GM18502 (cell line): ENCODE results near the gene DLG2.
"Not testable (repeated sequence)": the region's sequence is repeated elsewhere in the genome, so short reads cannot be mapped to it uniquely, and the experiment has no call there.

Experiments
- ATAC-seq: cut with Tn5 transposase; IDR thresholded peaks from one replicate; pipeline ENCODE4 v1.9.1; 2021; ENCODE audit warnings: mild to moderate bottlenecking; ENCODE audit not compliant: unreplicated experiment, poor library complexity

Gene DLG2

DNA sequence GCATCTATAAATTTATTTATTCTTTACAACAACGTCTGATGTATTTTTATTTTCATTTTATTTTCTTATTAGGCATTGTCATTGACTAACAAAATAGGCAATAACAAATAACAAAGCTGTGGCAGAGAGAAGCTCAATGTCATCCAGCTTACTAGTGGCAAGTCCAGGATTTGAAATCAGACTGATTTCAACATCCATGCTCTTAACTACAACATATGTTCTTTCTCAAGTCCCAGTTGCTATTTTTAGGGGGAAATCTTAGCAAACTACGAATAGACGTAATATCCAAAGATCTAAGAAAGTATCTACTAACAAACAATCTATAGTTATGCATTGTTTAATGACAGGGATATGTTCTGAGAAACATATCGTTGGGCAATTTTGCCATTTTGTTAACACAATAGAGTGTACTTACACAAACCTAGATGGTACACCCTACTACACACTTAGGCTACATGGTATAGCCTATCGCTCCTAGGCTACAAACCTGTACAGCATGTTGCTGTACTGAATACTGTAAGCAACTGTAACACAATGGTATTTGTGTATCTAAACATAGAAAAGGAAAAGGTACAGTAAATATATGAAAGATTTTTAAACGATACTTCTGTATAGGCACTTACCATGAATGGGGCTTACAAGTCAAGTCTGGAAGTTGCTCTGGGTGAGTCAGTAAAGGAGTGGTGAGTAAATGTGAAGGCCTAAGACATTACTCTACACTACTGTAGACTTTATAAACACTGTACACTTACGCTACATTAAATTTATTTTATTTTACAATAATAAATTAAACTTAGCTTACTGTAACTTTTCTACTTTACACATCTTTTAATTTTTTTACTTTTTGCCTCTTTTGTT is 151.3 kb downstream of the DLG2 start:
- no peak for ATAC-seq

DNA sequence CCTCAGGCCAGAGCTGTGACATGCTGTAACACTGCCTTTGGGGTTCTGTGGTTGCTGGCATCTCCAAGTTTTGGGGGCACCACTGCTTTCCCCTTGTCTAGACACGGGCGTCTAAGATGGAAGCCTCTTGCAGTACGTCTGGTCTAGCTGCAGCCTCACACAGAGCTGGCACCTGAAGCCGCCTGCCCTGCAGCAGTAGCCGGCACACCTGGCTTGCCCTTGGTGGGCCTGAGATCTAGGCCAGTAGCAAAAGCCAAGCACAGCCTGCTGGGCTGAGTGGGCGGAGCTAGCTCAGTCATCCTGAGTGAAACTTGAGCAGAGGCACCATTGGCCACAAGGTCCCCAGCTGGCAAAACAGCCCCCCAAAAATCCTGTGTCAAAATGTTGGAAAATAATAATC is 154.2 kb downstream of the DLG2 start:
- ATAC-seq = no peak

DNA sequence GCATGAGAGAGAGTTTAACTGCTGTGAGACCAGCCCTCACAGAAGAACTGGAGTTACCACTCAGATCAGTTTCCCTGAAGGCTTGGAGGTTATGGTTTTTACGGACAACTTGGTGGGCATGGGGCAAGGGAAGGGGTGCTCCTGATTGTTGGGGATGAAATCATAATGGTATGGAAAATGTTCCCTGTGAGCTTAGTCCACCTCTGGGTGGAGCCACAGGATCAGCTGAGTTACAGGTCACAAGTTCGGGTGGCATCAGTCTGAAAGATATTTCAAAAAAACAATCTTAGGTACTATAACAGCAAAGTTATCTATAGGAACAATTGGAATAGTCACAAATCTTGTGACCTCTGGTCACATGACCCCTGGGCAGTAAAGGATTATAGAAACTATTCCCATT is 162.9 kb downstream of the DLG2 start:
- no peak for ATAC-seq

DNA sequence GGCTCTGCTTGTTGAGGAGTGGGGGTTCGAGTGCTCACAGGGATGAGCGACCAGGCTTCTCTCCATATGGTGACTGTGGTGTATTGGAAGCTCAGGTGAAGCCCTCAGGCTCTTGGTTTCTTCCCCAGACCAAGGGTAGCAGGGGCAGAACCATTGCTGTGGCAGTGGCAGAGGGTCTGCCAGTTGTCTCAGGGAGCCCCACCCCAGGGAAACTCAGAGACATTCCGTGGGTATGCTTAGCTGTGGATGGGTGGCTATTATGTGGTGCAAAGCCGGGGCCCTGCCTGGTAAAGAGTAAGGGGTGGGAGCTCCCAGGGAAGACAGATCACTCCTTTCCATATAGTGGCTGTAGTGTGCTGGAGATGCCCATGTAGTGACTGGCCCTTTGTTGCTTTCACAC is 167.8 kb downstream of the DLG2 start:
- no peak for ATAC-seq

DNA sequence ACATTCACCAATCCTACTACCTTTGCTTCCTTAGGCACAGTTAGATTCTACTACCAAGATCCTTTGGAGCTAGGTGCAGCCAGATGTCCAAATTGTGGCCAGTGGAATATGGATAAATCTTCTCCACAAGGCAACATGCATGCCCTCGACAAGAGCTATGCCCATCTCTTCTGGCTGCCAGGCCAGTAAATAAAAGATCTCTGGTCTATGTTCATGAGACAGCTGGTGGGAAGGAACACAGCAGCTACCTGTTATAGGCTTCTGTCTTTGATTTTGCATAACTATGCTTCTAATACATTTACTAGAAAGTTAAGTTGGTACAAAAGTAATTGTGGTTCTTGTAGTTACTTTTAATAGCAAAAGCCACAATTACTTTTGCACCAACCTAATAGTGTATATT is 182.7 kb downstream of the DLG2 start:
- ATAC-seq = no peak

DNA sequence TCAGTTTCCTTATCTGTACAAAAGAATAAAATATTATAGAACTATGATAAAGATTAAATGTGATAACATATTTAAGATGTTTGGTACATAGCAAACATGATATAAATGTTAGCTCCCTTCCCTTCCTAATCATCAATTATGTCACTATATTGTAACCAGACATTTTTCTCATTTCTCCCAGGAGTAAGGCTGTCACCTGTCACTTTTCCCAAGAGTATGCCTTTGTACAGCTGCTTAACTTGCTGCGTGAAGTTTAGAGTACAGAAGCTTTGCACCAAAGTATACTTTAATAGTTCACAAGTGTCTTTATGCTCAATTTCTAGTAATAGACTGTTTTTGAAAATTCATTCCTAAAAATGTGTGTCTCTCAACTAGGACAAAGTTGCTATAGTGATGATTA is 186.9 kb downstream of the DLG2 start:
- no peak for ATAC-seq

DNA sequence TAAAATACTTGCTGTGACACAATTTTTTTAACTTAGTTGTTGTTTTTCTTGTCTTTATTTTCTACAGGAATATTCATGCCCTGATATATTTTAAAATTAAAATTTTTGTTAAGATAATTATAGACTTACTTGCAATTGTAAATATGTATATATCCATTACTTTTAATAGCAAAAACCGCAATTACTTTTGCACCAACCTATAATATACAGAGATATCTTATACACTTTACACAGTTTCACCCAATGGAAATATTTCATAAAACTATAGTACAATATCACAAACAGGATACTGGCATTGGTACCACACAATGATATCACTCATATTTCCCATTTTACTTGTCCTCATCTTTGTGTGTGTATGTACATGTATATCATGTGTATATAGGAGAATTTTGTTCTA is 188.8 kb downstream of the DLG2 start:
- ATAC-seq = no peak

DNA sequence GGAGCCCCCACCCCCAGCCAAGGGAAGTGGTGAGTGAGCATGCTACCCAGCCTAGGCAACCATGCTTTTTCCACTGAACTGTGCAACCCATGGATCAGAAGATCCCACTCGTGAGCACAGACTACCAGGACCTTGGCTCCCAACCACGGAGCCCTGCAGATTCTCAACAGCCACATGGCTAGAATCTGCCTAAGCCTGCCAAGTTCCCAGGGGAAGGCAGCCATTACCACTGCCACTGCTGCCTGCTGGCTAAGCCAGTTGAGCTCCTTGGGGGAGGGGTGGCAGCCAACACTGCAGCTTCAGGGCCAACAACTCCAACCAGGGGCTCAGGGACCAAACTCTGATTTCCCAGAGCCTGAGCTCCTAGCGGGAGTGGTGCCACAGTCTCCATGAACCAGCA is 195.8 kb downstream of the DLG2 start:
- no peak for ATAC-seq

DNA sequence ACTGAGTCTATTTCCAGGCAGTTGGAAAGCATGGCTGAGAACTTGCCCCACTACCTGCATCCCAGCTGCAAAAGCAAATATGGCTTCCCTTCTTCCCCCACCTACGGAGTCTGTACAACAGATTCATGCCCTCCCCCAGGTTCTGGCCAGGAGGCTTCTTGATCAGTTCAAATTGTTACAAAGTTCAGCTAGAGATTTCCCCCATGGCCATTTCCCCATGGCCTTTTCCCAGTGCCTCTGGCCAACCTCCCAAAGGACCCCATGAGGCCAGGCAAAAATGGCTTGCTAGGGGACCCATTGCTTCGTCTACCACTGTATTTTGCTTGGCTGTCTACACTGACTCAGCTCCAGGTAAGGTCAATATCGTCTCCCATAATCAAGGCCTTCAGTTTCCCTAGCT is 203.3 kb downstream of the DLG2 start:
- ATAC-seq = no peak

DNA sequence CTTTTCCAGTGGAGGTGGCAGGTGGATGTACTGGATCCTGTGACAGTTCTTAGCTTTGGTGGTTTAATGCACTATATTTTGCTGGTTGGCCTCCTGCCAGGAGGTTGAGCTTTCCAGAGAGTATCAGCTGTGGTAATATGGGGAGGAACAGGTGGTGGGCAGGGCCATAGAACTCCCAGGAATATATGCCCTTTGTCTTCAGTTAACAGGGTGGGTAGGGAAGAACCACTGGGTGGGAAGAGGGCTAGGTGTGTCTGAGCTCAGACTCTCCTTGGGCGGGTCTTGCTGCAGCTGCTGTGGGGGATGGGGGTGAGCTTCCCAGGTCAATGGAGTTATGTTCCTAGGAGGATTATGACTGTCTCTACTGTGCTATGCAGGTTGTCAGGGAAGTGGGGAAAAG is 203.8 kb downstream of the DLG2 start:
- ATAC-seq = no peak

DNA sequence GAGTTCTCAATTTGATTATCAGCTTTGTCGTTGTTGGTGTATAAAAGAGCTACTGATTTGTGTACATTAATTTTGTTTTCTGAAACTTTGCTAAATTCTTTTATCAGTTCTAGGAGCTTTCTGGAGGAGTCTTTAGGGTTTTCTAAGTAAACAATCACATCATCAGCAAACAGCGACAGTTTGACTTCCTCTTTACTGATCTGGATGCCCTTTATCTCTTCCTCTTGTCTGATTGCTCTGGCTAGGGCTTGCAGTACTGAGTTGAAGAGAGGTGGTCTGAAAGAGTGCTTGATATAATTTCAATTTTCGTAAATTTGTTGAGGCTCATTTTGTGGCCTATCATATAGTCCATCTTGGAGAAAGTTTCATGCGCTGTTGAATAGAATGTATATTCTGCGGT is 213.0 kb downstream of the DLG2 start:
- no peak for ATAC-seq

DNA sequence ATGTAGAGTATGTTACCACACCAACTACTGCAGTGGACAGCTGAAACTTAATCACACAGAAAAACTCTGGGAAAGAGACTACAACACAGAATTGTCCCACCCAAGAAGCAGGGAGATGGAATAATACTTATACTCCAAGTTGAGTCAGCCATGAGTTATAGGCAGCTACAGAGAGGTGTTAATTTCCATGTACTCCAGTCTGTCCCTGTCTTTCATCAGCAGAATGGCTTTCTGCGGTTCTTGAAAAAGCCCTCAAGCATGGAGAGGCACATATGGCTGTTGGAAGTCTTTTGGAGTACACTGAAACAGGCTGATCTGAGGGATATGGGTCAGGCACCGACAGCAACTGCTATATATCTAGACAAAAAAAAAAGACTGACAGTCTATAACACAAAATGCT is 219.5 kb downstream of the DLG2 start:
- ATAC-seq = no peak

DNA sequence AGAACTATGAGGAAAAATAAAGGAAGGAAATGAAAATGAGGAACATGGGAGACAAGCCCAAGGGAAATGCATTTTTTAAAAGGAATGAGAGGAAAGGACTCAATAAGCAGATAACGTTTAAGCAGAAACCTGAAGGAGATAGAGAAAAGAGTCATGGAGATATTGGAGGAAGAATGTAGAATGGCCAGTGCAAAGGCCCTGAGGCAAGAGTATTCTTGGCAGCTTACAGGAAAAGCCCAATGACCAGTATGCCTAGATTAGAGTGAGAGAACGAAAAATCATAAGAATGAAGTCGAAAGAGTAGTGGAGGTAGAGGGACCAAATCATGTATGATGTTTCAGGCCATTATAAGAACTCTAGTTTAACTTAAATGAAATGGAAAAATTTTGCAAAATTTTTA is 220.3 kb downstream of the DLG2 start:
- ATAC-seq = no peak

DNA sequence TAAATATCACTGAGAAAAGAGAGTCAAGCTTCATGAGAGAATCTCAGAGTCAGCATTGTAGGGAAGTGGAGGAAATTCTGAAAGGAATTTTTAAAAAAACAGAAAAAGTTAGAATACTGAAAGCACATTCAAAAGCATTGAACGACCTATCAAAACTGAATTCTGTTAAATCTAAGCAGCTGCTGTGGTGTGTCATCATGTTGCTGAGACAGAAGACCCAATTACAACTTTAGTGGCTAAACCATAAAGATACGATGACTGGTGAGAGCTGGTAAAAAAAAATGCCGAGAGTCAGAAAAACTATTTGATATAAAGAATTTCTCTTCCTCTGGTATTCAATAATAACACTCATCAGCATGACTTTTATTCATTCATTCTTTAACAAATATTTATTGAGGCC is 220.8 kb downstream of the DLG2 start:
- no peak for ATAC-seq

DNA sequence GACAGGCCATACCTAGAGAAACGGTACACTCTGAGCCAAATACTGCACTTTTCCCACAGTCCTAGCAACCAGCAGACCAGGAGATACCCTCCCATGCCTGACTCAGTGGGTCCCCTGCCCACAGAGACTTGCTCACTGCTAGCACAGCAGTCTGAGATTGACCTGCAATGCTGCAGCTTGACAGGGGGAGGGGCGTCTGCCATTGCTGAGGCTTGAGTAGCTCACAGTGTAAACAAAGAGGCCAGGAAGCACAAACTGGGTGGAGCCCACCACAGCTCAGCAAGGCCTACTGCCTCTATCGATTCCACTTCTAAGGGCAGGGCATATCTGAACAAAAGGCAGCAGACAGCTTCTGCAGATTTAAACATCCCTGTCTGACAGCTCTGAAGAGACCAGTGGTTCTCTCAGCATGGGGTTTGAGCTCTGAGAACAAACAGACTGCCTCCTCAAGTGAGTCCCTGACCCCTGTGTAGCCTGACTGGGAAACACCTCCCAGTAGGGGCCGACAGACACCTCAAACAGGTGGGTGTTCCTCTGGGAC is 231.6 kb downstream of the DLG2 start:
- not testable (repeated sequence) for ATAC-seq

DNA sequence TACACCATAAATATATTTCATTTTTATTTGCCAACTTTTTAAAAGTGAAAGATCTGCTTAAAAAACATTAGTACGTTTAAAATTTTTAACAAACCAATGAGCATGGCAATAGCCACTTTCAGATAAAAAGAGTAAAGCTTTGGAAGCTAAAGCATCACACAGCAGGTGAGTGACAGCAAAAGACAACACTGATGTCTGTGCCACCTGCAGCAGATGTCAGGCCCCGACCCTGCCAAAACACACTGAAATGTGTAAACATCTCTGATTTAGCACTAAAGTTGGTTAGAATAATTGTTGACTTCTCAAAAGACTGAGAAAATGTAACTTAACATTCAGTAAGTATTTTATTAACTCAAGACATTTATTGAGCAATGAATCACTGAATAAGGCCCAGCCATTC is 232.9 kb downstream of the DLG2 start:
- ATAC-seq = no peak

DNA sequence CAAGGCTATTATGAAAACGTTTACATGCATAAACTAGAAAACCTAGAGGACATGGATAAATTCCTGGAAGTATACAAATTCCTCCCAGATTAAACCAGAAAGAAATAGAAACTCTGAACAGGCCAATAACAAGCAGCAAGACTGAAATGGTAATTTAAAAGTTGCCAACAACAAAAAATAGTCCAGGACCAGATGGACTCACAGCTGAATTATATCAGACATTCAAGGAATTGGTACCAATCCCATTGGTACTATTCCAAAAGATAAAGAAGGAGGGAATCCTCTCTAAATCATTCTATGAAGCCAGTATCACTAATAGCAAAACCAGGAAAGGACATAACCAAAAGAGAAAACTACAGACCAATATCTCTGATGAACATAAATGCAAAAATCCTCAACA is 236.0 kb downstream of the DLG2 start:
- no peak for ATAC-seq

DNA sequence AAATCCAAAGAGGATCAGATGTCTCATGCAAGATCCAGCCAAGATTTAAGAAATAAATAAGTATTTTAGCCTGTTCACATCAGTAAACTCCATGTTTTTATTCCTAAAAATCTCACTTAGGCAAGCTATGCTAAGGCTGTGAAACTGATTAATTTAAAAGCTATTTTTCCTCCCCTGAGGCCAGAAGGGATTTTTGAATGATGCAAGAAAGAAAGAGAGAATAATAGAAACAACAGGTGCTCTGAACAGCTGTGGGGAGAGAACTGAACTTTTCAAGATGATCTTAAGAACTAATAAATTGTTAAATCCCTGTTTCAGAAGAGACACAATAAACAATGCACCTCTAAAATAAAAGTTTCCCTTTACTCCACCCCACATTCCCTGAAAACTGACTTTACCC is 241.6 kb downstream of the DLG2 start:
- ATAC-seq = no peak

DNA sequence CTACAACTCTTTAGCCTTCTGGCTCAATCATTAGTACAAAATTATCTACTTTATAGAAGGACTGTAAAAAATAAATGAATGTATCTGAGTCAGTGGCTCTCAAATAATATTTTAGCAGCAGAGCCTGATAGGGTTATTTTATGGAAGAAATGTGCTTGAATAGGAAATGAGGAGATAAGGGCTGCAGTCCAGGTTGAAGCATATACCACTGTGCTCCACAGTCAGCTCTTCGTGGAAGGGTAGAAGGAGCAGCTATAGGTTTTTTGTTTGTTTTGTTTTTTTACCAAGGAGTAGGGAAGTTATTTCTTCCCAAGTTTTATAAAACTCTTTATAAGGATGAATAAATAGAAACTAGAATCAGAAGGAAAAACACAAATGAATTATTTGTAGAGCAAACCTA is 242.0 kb downstream of the DLG2 start:
- ATAC-seq = no peak

DNA sequence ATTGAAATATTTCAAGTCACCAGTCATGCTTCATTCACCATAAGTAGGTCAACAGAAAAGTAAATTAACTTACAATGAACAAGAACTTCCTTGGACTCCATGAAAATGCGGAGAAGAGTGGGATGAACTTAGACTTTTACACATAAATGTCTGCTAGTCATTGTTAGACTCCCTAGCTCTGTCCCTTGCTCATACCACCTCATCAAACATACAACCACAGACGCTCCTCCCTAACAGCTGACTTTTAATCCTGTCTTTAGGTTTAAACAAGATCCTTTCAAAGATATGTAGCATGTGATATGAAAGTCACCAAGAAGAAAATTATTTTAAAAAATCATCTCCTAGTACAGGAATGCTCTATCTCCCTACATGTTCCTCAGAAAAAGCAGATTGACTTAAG is 248.1 kb downstream of the DLG2 start:
- no peak for ATAC-seq

DNA sequence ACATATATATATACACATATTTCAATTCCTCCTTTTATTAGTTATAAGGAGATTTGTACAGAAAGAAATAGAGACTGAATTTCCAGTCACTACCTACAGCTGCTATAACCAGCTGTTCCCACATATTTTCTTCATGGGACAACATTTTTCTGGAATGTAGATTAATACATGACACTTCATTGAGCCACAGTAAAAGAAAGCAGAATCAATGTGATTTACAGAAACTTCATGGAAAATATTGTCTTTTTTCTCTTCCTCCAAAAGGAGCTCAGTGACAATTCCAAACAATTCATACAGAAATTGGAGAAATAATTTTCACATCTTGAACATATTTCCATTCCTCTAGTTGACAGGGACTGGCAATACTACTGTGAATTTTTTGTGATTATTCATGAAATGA is 249.2 kb downstream of the DLG2 start:
- ATAC-seq = no peak

DNA sequence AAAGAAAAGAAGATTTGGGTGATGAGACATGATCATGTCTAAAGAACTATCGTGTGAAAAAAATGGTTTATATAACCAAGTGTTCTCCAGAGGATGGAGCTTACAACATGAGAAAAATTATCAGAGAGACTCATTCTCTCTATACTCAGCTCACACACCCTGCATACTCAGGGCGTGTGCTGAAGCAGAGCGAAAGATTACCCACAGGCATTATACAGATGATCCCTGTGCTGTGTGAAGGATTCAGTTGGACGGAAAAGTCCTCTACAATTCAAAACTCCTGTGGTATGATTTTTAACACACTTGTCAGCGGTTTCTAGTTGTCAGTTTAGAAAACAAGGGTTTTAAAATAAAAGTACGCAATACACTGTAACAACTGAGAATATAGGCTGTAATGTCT is 267.3 kb downstream of the DLG2 start:
- ATAC-seq = no peak
